ENCODE results near the gene ERBB3.
"Not testable (repeated sequence)": the region's sequence is repeated elsewhere in the genome, so short reads cannot be mapped to it uniquely, and the experiment has no call there.

ERBB3 gene

GRCh38 chr12:56079723-56080555 lies at the start of gene ERBB3:
ERBB3 (plus strand) TSS chr12:56080165; CDS start chr12:56080301, 136 bp downstream.
- DNase-seq = peak; percentile 78

- peak; percentile 32 for DNase-seq
Measured at GRCh38 chr12:56031987-56032386, 48.0 kb upstream of the ERBB3 start.

- DNase-seq = peak; percentile 38
Measured at GRCh38 chr12:56034586-56035332, 45.2 kb upstream of the ERBB3 start.

- no peak for DNase-seq
Measured at GRCh38 chr12:56037161-56037560, 42.8 kb upstream of the ERBB3 start.

- DNase-seq = no peak
Measured at GRCh38 chr12:56038022-56038655, 41.8 kb upstream of the ERBB3 start.

- no peak for DNase-seq
Measured at GRCh38 chr12:56040151-56040550, 39.8 kb upstream of the ERBB3 start.

GRCh38 chr12:56040963-56041551 lies 38.9 kb upstream of the ERBB3 start:
- DNase-seq = no peak

- peak; percentile 88 for DNase-seq
Measured at GRCh38 chr12:56041552-56042429, 38.2 kb upstream of the ERBB3 start, which contains the start of gene RPS26. RPS26 (plus strand) TSS chr12:56041918; CDS start chr12:56042167, 249 bp downstream.

- not testable (repeated sequence) for DNase-seq
Measured at GRCh38 chr12:56042430-56042813, 37.5 kb upstream of the ERBB3 start.

GRCh38 chr12:56042843-56043242 lies 37.1 kb upstream of the ERBB3 start:
- DNase-seq = no peak

- no peak for DNase-seq
Measured at GRCh38 chr12:56046027-56046780, 33.8 kb upstream of the ERBB3 start.

- DNase-seq = no peak
Measured at GRCh38 chr12:56053407-56053893, 26.5 kb upstream of the ERBB3 start.

- DNase-seq = not testable (repeated sequence)
Measured at GRCh38 chr12:56059964-56060363, 20.0 kb upstream of the ERBB3 start.

- no peak for DNase-seq
Measured at GRCh38 chr12:56061982-56062381, 18.0 kb upstream of the ERBB3 start.

- DNase-seq = no peak
Measured at GRCh38 chr12:56062996-56063395, 17.0 kb upstream of the ERBB3 start.

- no peak for DNase-seq
Measured at GRCh38 chr12:56071648-56072047, 8.3 kb upstream of the ERBB3 start.

- no peak for DNase-seq
Measured at GRCh38 chr12:56074396-56074795, 5.6 kb upstream of the ERBB3 start.

GRCh38 chr12:56077966-56078365 lies 2.0 kb upstream of the ERBB3 start:
- not testable (repeated sequence) for DNase-seq

- no peak for DNase-seq
Measured at GRCh38 chr12:56078427-56078826, 1.5 kb upstream of the ERBB3 start.

- peak; percentile 58 for DNase-seq
Measured at GRCh38 chr12:56078931-56079722, 838 bp upstream of the ERBB3 start.
